Esophagus muscularis mucosa (tissue), 4 donors: Measurements from ENCODE around the gene FAM227B.

Experiments
- EP300 ChIP-seq: sonication (generic); formaldehyde crosslinking; IDR thresholded peaks from one replicate; pipeline ENCODE4 v1.6.1; 2017; ENCODE audit warnings: antibody characterized with exemption
- POLR2A ChIP-seq: fragments of 450-650 bp; IDR thresholded peaks from one replicate; pipeline ENCODE4 v1.6.1; 2017; ENCODE audit warnings: antibody characterized with exemption, moderate library complexity, mild to moderate bottlenecking, low read depth
- TF ChIP-seq, protein P1 (sequence below), 3 experiments: fragments of 200-600 bp in 2 of 3; fragments of 450-650 bp in 1 of 3; sonication (generic) in 2 of 3; IDR thresholded peaks; one replicate each; pipeline ENCODE4 v1.5.1; 2017 to 2019; ENCODE audit warnings: antibody characterized with exemption in 3 of 3, mild to moderate bottlenecking in 2 of 3, moderate library complexity in 1 of 3

DNA sequence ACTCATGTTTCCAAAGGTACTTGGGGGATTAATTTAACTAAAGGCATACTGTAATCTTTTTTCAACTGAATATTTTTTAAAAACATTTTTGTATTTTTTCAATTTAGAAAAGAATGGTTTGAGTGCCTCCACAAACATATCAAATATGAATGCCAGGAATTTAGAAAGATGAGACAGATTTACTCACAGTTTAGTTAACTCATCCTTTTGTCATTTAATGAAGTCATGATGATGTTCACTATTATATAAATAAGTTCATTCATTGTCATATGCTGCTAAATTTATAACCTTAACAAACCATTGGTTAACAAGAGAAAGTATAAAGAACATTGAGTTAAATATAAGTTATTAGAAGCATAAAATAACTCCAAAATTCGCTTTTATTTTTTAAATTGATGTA lies 147.6 kb downstream of the FAM227B start:
- TF ChIP-seq, protein P1, sequence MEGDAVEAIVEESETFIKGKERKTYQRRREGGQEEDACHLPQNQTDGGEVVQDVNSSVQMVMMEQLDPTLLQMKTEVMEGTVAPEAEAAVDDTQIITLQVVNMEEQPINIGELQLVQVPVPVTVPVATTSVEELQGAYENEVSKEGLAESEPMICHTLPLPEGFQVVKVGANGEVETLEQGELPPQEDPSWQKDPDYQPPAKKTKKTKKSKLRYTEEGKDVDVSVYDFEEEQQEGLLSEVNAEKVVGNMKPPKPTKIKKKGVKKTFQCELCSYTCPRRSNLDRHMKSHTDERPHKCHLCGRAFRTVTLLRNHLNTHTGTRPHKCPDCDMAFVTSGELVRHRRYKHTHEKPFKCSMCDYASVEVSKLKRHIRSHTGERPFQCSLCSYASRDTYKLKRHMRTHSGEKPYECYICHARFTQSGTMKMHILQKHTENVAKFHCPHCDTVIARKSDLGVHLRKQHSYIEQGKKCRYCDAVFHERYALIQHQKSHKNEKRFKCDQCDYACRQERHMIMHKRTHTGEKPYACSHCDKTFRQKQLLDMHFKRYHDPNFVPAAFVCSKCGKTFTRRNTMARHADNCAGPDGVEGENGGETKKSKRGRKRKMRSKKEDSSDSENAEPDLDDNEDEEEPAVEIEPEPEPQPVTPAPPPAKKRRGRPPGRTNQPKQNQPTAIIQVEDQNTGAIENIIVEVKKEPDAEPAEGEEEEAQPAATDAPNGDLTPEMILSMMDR (IDR thresholded peaks at IDR 0.05), result no peak
- TF ChIP-seq EP300 (no peak), POLR2A (no peak)
